GM11168 (cell line): ENCODE data around the gene RBMS3.

Source experiments
- in situ Hi-C: fragments of 300-500 bp; cut with MboI; formaldehyde crosslinking; loops from one replicate; pipeline ENCODE4 v1.12.0; 2022; ENCODE audit warnings: low sequenced_read_pairs; ENCODE audit not compliant: unreplicated experiment

Gene RBMS3

GRCh38 chr3:29940759-29941323 is 660.0 kb downstream of the RBMS3 start:
- in situ Hi-C loops = no loop called here

GRCh38 chr3:29942297-29942696 is 661.4 kb downstream of the RBMS3 start:
- in situ Hi-C loops = no loop called here

- in situ Hi-C loops = no loop called here
Observed at GRCh38 chr3:29949131-29949530, 668.3 kb downstream of the RBMS3 start.

- in situ Hi-C loops = no loop called here
Observed at GRCh38 chr3:29949940-29950616, 669.2 kb downstream of the RBMS3 start.

- in situ Hi-C loops = no loop called here
Observed at GRCh38 chr3:29952431-29952830, 671.6 kb downstream of the RBMS3 start.

- in situ Hi-C loops = no loop called here
Observed at GRCh38 chr3:29955413-29955812, 674.5 kb downstream of the RBMS3 start.

GRCh38 chr3:29958816-29959215 is 677.9 kb downstream of the RBMS3 start:
- in situ Hi-C loops = no loop called here

- in situ Hi-C loops = no loop called here
Observed at GRCh38 chr3:29971895-29972294, 691.0 kb downstream of the RBMS3 start.

- in situ Hi-C loops = no loop called here
Observed at GRCh38 chr3:29972320-29972993, 691.6 kb downstream of the RBMS3 start.

- in situ Hi-C loops = no loop called here
Observed at GRCh38 chr3:29973763-29974162, 692.9 kb downstream of the RBMS3 start.

GRCh38 chr3:29976871-29977270 is 696.0 kb downstream of the RBMS3 start:
- in situ Hi-C loops = no loop called here

GRCh38 chr3:29977360-29977759 is 696.5 kb downstream of the RBMS3 start:
- in situ Hi-C loops = no loop called here

- in situ Hi-C loops = no loop called here
Observed at GRCh38 chr3:29978036-29978435, 697.2 kb downstream of the RBMS3 start.

- in situ Hi-C loops = no loop called here
Observed at GRCh38 chr3:29991198-29991597, 710.3 kb downstream of the RBMS3 start.

- in situ Hi-C loops = no loop called here
Observed at GRCh38 chr3:30002797-30003196, 721.9 kb downstream of the RBMS3 start.

- in situ Hi-C loops = no loop called here
Observed at GRCh38 chr3:30003741-30004140, 722.9 kb downstream of the RBMS3 start.

GRCh38 chr3:30004481-30004880 is 723.6 kb downstream of the RBMS3 start:
- in situ Hi-C loops = no loop called here

- in situ Hi-C loops = no loop called here
Observed at GRCh38 chr3:30006111-30006510, 725.2 kb downstream of the RBMS3 start.

- in situ Hi-C loops = no loop called here
Observed at GRCh38 chr3:30007668-30008067, 726.8 kb downstream of the RBMS3 start.

GRCh38 chr3:30011237-30011803 is 730.4 kb downstream of the RBMS3 start:
- in situ Hi-C loops = no loop called here

- in situ Hi-C loops = no loop called here
Observed at GRCh38 chr3:30012941-30013543, 732.2 kb downstream of the RBMS3 start.
